NB4 (cell line): ENCODE measurements around the gene ARX.

Experiments
- DNase-seq: peaks from one replicate; pipeline ENCODE4 v3.0.0; 2010; ENCODE audit warnings: low read depth
- H3K4me3 ChIP-seq: one replicate; pipeline ENCODE4 v1.5.1; 2011; ENCODE audit warnings: mild to moderate bottlenecking, low read depth, low read length, moderate library complexity
- CTCF ChIP-seq: IDR thresholded peaks from one replicate; pipeline ENCODE4 v1.5.1; 2012; ENCODE audit warnings: low read depth, low read length
- MAX ChIP-seq: IDR thresholded peaks from 2 replicates; pipeline ENCODE4 v1.6.1; 2011; ENCODE audit warnings: low read depth, low read length
- MYC ChIP-seq: IDR thresholded peaks from 2 replicates; pipeline ENCODE4 v1.6.1; 2011; ENCODE audit warnings: low read depth, low read length
- POLR2A ChIP-seq: IDR thresholded peaks from 2 replicates; pipeline ENCODE4 v1.6.1; 2011; ENCODE audit warnings: mild to moderate bottlenecking; ENCODE audit not compliant: insufficient read length; ENCODE audit errors: extremely low read depth

The ARX gene

GRCh38 chrX:25025615-25026014 lies 9.8 kb upstream of the ARX start:
- H3K4me3 ChIP-seq = no peak overlapping the region
- DNase-seq = no peak
- TF ChIP-seq CTCF (no peak), POLR2A (no peak), MAX (no peak), MYC (no peak)

GRCh38 chrX:25023908-25024307 lies 8.1 kb upstream of the ARX start:
- no peak for TF ChIP-seq CTCF
- TF ChIP-seq MAX = no peak
- TF ChIP-seq POLR2A = no peak
- no peak for TF ChIP-seq MYC
- no peak overlapping the region for H3K4me3 ChIP-seq
- no peak for DNase-seq

GRCh38 chrX:25022499-25023325 lies 6.9 kb upstream of the ARX start:
- DNase-seq = no peak
- H3K4me3 ChIP-seq = no peak overlapping the region
- TF ChIP-seq CTCF (no peak), POLR2A (no peak), MAX (no peak), MYC (no peak)

- TF ChIP-seq CTCF (peak; percentile 65), POLR2A (no peak)
- H3K4me3 ChIP-seq = no peak overlapping the region
- peak; percentile 42 for DNase-seq
Observed at GRCh38 chrX:25020905-25021449, 5.2 kb upstream of the ARX start.

GRCh38 chrX:25020391-25020904 lies 4.7 kb upstream of the ARX start:
- DNase-seq = no peak
- TF ChIP-seq POLR2A (no peak), MAX (no peak)
- no peak overlapping the region for H3K4me3 ChIP-seq

GRCh38 chrX:25019707-25020390 lies 4.1 kb upstream of the ARX start:
- no peak overlapping the region for H3K4me3 ChIP-seq
- TF ChIP-seq MYC (no peak), CTCF (no peak), POLR2A (no peak), MAX (no peak)
- no peak for DNase-seq
